Endodermal cell (in vitro differentiated cells): ENCODE results near the gene KMT2E. TPM values are rescaled to one million over a fixed set of nuclear protein-coding genes. Genes with fewer than 3 reads are reported as not detected.

Experiments
- DNase-seq: peaks from one replicate; pipeline ENCODE4 v3.0.0-alpha.2; 2017
- H3K27ac ChIP-seq: 2 replicates; pipeline ENCODE4 v1.5.1; 2013; ENCODE audit warnings: mild to moderate bottlenecking, low read depth, low read length, moderate library complexity
- H3K27me3 ChIP-seq: 2 replicates; pipeline ENCODE4 v1.6.1; 2013; ENCODE audit warnings: mild to moderate bottlenecking, low read length, moderate library complexity; ENCODE audit not compliant: insufficient read depth, control insufficient read depth, poor library complexity, severe bottlenecking
- H3K36me3 ChIP-seq: 2 replicates; pipeline ENCODE4 v1.7.0; 2013; ENCODE audit warnings: mild to moderate bottlenecking, low read length, moderate library complexity; ENCODE audit not compliant: control insufficient read depth, insufficient read depth
- H3K4me1 ChIP-seq: one replicate; pipeline ENCODE4 v1.7.0; 2013; ENCODE audit warnings: low read length; ENCODE audit not compliant: control insufficient read depth, insufficient read depth
- H3K4me3 ChIP-seq: 2 replicates; pipeline ENCODE4 v1.5.1; 2013; ENCODE audit warnings: mild to moderate bottlenecking, low read length, moderate library complexity
- H3K9ac ChIP-seq: 2 replicates; pipeline ENCODE4 v1.6.1; 2013; ENCODE audit warnings: mild to moderate bottlenecking, low read length, moderate library complexity; ENCODE audit not compliant: poor library complexity, severe bottlenecking; ENCODE audit errors: extremely low read depth
- H3K9me3 ChIP-seq: 2 replicates; pipeline ENCODE4 v1.6.1; 2013; ENCODE audit warnings: mild to moderate bottlenecking, low read length, moderate library complexity; ENCODE audit not compliant: control insufficient read depth
- H3K27ac Mint-ChIP-seq: 2 replicates; pipeline ENCODE4 v1.8.0; 2020; ENCODE audit warnings: mixed read lengths
- H3K27me3 Mint-ChIP-seq: 2 replicates; pipeline ENCODE4 v1.8.0; 2021; ENCODE audit warnings: mild to moderate bottlenecking, mixed read lengths; ENCODE audit not compliant: insufficient read depth
- H3K36me3 Mint-ChIP-seq: 2 replicates; pipeline ENCODE4 v1.8.0; 2020; ENCODE audit warnings: low read depth, mixed read lengths
- H3K4me1 Mint-ChIP-seq: 2 replicates; pipeline ENCODE4 v1.8.0; 2020; ENCODE audit warnings: mixed read lengths
- H3K4me3 Mint-ChIP-seq: 2 replicates; pipeline ENCODE4 v1.8.0; 2020; ENCODE audit warnings: mild to moderate bottlenecking, moderate library complexity, mixed read lengths
- H3K9me3 Mint-ChIP-seq: 2 replicates; pipeline ENCODE4 v1.8.0; 2020; ENCODE audit warnings: mild to moderate bottlenecking, mixed read lengths
- WGBS, 2 experiments: methylation state at CpG; one replicate each; pipeline versions ENCODE4 v1.1.5 to v1.1.7; 2013; ENCODE audit warnings: missing lambda C conversion rate in 2 of 2, mixed read lengths in 1 of 2; ENCODE audit not compliant: insufficient coverage in 1 of 2, insufficient read length in 1 of 2; 5-methylcytosine and 5-hydroxymethylcytosine counted together
- total RNA-seq, 2 donors: library from RNA; stranded (reverse); fragmentation: NEBNext Ultra II Directional in 1 of 2; extraction: Animal tissue kit (Norgen Biotek cat#: 25700) in 1 of 2; gene quantifications; 2 replicates in 1 of 2; 3 replicates in 1 of 2; pipeline ENCODE4 v1.2.1, GENCODE V29; 2021
- TF ChIP-seq, protein P1 (sequence below): fragments of 200-600 bp; sonication (generic); conservative IDR thresholded peaks from 2 replicates; pipeline ENCODE4 v1.5.0; 2021; ENCODE audit warnings: antibody characterized with exemption, mild to moderate bottlenecking

The KMT2E gene
- total RNA-seq, 2 donors from 2014 or later, result 65.7 to 70.4 TPM

GRCh38 chr7:105006367-105007136 lies 7.5 kb upstream of the KMT2E start:
- Mint-ChIP-seq H3K27ac (no peak overlapping the region), H3K27me3 (no peaks in the 10 kb centered on the region), H3K4me3 (no peak overlapping the region), H3K4me1 (peaks cover 31% of the 10 kb centered on the region), H3K36me3 (peaks cover 49% of the 10 kb centered on the region), H3K9me3 (no peaks in the 10 kb centered on the region)
- Histone ChIP-seq H3K9ac (no peak overlapping the region), H3K4me3 (no peak overlapping the region), H3K9me3 (no peaks in the 10 kb centered on the region), H3K27ac (no peak overlapping the region), H3K36me3 (peaks cover 64% of the 10 kb centered on the region), H3K27me3 (no peaks in the 10 kb centered on the region), H3K4me1 (no peaks in the 10 kb centered on the region)
- WGBS, 2 experiments, result 77 to 100% methylated on average over 2 to 5 of the region's 5 CpGs
- TF ChIP-seq, protein P1, sequence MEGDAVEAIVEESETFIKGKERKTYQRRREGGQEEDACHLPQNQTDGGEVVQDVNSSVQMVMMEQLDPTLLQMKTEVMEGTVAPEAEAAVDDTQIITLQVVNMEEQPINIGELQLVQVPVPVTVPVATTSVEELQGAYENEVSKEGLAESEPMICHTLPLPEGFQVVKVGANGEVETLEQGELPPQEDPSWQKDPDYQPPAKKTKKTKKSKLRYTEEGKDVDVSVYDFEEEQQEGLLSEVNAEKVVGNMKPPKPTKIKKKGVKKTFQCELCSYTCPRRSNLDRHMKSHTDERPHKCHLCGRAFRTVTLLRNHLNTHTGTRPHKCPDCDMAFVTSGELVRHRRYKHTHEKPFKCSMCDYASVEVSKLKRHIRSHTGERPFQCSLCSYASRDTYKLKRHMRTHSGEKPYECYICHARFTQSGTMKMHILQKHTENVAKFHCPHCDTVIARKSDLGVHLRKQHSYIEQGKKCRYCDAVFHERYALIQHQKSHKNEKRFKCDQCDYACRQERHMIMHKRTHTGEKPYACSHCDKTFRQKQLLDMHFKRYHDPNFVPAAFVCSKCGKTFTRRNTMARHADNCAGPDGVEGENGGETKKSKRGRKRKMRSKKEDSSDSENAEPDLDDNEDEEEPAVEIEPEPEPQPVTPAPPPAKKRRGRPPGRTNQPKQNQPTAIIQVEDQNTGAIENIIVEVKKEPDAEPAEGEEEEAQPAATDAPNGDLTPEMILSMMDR, result peak; percentile 49
- DNase-seq, result no peak

GRCh38 chr7:105007298-105007697 lies 6.7 kb upstream of the KMT2E start:
- Mint-ChIP-seq H3K4me1 (peaks cover 31% of the 10 kb centered on the region), H3K9me3 (no peaks in the 10 kb centered on the region), H3K4me3 (no peak overlapping the region), H3K27me3 (no peaks in the 10 kb centered on the region), H3K36me3 (peaks cover 50% of the 10 kb centered on the region), H3K27ac (no peak overlapping the region)
- no peaks in the 10 kb centered on the region for H3K4me1 ChIP-seq
- H3K36me3 ChIP-seq, result peaks cover 57% of the 10 kb centered on the region
- no peaks in the 10 kb centered on the region for H3K9me3 ChIP-seq
- no peak overlapping the region for H3K27ac ChIP-seq
- H3K9ac ChIP-seq, result no peak overlapping the region
- H3K27me3 ChIP-seq, result no peaks in the 10 kb centered on the region
- no peak for DNase-seq
- H3K4me3 ChIP-seq, result no peak overlapping the region
- 98 to 100% methylated on average over 2 to 5 of the region's 5 CpGs for WGBS, 2 experiments
- TF ChIP-seq, protein P1, result no peak

DNA sequence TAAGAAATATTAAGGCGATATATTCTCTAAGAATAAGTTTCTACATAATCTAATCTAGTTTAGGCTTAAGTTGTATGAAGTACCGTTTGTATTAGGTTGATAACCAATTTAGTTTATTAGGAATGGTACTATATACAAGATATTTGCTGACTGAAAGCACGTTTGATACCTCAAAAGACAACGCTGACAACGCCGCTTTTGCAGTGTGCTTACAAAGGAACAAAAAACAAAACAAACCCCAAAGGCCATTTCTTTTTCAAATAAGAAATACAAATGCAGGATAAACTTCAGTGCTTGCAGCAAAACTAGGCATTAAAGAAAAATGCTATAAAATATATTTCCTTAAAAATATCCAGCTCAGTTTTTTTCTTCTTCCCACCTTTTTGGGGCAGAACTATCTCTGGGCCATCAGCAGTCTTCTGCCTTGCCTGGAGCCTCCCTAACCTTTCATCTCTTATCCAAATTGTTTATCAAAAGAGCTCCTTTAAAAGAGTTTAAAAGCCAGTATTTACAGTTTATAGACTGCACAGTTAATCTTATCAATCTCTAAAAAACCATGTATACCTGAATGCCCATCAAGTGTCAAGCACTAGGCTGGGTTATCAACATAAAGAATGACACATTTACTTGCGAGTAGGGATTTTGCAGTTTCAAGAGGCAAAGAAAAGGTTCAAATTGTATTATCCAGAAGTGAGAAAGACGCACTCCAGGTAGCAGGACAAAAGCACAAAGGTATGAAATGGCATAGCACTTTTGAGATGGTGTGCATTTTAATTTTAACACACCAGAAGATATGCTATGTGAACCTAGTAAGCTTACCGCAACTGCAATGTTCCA lies 4.1 kb upstream of the KMT2E start:
- Mint-ChIP-seq H3K9me3 (no peaks in the 10 kb centered on the region), H3K4me1 (peaks cover 17% of the 10 kb centered on the region), H3K27me3 (peaks cover 2% of the 10 kb centered on the region), H3K27ac (peak overlapping the region; percentile 68), H3K36me3 (peaks cover 45% of the 10 kb centered on the region), H3K4me3 (peak overlapping the region; percentile 100)
- peak overlapping the region; percentile 99 for H3K4me3 ChIP-seq
- no peaks in the 10 kb centered on the region for H3K4me1 ChIP-seq
- DNase-seq, result no peak
- H3K9ac ChIP-seq, result peak overlapping the region; percentile 100
- TF ChIP-seq, protein P1, result no peak
- WGBS, 2 experiments, result 75 to 82% methylated on average over 1 to 8 of the region's 9 CpGs
- no peaks in the 10 kb centered on the region for H3K9me3 ChIP-seq
- no peaks in the 10 kb centered on the region for H3K27me3 ChIP-seq
- no peak overlapping the region for H3K27ac ChIP-seq
- peaks cover 38% of the 10 kb centered on the region for H3K36me3 ChIP-seq
